Natural killer cell treated with Interleukin-12 subunit alpha and Interleukin-12 subunit beta and Interleukin-15 and Interleukin-18, amount 100 ng/mL, for 72 hours (primary cell): Measurements from ENCODE around the gene THOC2. TPM values are rescaled to one million over a fixed set of nuclear protein-coding genes. Genes with fewer than 3 reads are reported as not detected.
A peak's percentile ranks its signal among the peaks of the same experiment; 100 is the strongest.
"Not testable (repeated sequence)": the region's sequence is repeated elsewhere in the genome, so short reads cannot be mapped to it uniquely, and the experiment has no call there.

Experiments
- ATAC-seq, 2 donors: fragments of 150-1000 bp; cut with Tn5 transposase in 1 of 2; sonication (Bioruptor Pico), chemical (Tn5 transposase) in 1 of 2; 2 replicates each; pipeline ENCODE4 v1.10.0; 2021
- DNase-seq: peaks from one replicate; pipeline ENCODE4 v3.0.0; 2022; ENCODE audit warnings: low spot score
- H3K27ac Mint-ChIP-seq, 2 donors: 1 replicate in 1 of 2; 2 replicates in 1 of 2; pipeline ENCODE4 v1.8.0; 2022; ENCODE audit warnings: mixed read lengths in 2 of 2, mild to moderate bottlenecking in 1 of 2, moderate library complexity in 1 of 2
- H3K27me3 Mint-ChIP-seq, 2 donors: 1 replicate in 1 of 2; 2 replicates in 1 of 2; pipeline ENCODE4 v1.8.0; 2022; ENCODE audit warnings: mixed read lengths in 2 of 2
- H3K36me3 Mint-ChIP-seq: one replicate; pipeline ENCODE4 v1.8.0; 2022; ENCODE audit warnings: mixed read lengths
- H3K4me1 Mint-ChIP-seq, 2 donors: 1 replicate in 1 of 2; 2 replicates in 1 of 2; pipeline ENCODE4 v1.8.0; 2022; ENCODE audit warnings: low read depth in 2 of 2, mixed read lengths in 2 of 2, mild to moderate bottlenecking in 1 of 2
- H3K4me3 Mint-ChIP-seq: one replicate; pipeline ENCODE4 v1.8.0; 2022; ENCODE audit warnings: mixed read lengths
- H3K9me3 Mint-ChIP-seq: 2 replicates; pipeline ENCODE4 v1.8.0; 2022; ENCODE audit warnings: mixed read lengths
- total RNA-seq, 2 donors: library from RNA; stranded (reverse); gene quantifications; one replicate each; pipeline ENCODE4 v1.2.3, GENCODE V29; 2022

Gene THOC2
- total RNA-seq, 2 donors from 2014 or later = 96.5 to 98.2 TPM

DNA sequence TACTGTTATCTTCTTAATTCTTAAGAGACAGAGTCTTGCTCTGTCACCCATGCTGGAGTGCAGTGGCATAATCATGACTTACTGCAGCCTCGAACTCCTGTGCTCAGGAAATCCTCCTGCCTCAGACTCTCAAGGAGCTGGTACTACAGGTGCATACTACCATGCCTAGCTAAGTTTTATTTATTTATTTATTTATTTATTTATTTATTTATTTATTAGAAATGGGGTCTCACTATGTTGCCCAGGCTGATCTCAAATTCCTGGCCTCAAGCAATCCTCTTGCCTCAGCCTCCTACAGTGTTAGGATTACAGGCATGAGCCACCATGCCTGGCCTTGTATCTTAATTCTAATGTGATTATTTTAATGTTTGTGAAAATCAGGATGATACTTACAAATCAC, 125.6 kb downstream of the THOC2 start:
- DNase-seq (no peak), ATAC-seq (no peak)
- H3K27ac Mint-ChIP-seq = no peak overlapping the region
- no peaks in the 10 kb centered on the region for H3K9me3 Mint-ChIP-seq
- no peak overlapping the region for H3K4me3 Mint-ChIP-seq
- peaks cover 20% of the 10 kb centered on the region for H3K36me3 Mint-ChIP-seq
- H3K4me1 Mint-ChIP-seq = no peaks in the 10 kb centered on the region
- no peaks in the 10 kb centered on the region for H3K27me3 Mint-ChIP-seq

DNA sequence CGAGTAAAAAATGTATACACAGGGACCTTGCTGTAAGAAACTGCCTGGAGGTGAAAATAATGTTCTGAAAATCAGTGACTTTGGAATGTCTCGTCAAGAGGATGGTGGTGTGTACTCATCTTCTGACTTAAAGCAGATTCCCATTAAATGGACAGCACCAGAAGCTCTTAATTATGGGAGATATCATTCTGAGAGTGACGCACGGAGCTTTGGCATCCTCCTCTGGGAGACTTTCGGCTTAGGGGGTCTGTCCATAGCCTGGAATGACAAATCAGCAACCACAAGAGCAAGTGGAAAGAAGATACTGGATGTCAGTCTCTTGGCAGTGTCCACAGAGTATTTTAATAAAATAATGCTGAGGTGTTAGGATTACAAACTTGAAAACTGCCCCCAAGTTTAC, 129.4 kb downstream of the THOC2 start:
- H3K4me3 Mint-ChIP-seq = no peak overlapping the region
- ATAC-seq (no peak), DNase-seq (no peak)
- no peaks in the 10 kb centered on the region for H3K4me1 Mint-ChIP-seq
- H3K9me3 Mint-ChIP-seq = no peaks in the 10 kb centered on the region
- H3K27ac Mint-ChIP-seq = no peak overlapping the region
- H3K36me3 Mint-ChIP-seq = peaks cover 15% of the 10 kb centered on the region
- no peaks in the 10 kb centered on the region for H3K27me3 Mint-ChIP-seq

DNA sequence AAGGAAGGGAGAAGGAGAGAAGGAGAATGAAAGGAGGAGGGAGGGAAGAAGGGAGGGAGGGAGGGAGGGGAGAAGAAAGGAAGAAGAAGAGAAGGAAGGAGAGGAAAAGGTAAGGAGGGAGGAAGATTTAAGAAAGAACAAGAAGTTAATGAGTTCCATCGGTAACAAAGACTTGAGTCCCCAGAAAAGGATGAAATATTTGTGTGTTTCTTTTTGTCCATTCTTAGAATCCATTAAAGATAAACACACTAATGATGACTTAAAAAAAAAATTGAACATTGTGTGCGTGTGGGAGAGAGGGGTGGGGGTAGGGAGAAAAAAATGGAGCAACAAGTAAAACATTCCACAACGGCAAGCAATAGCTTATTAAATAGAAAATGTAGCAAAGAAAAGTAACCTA, 131.4 kb downstream of the THOC2 start:
- ATAC-seq (no peak), DNase-seq (no peak)
- Mint-ChIP-seq H3K27me3 (peaks cover 0 to 3% of the 10 kb centered on the region in 2 donors), H3K4me3 (no peak overlapping the region), H3K9me3 (no peaks in the 10 kb centered on the region), H3K4me1 (no peaks in the 10 kb centered on the region), H3K36me3 (peaks cover 11% of the 10 kb centered on the region), H3K27ac (no peak overlapping the region)

DNA sequence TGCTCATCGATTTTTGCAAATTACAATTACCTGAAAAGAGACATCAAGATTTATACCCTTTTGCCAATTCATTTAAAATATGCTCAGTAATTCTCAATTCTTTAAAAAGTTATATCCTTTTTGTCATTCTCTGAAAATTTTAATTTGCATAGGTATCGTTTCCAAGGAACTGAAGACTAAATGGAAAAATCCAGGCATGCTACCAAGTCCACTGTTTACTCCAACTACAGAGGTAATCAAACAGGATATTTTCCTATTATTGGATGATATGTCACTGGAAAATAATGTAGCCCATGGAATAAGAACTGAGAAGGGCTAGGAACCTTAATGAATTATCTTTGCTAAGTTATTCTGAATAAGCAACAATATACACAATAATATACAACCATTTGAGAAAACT, 132.7 kb downstream of the THOC2 start:
- Mint-ChIP-seq H3K27ac (no peak overlapping the region), H3K9me3 (no peaks in the 10 kb centered on the region), H3K27me3 (peaks cover 0 to 3% of the 10 kb centered on the region in 2 donors), H3K36me3 (peaks cover 5% of the 10 kb centered on the region), H3K4me3 (no peak overlapping the region), H3K4me1 (no peaks in the 10 kb centered on the region)
- ATAC-seq (no peak), DNase-seq (no peak)

DNA sequence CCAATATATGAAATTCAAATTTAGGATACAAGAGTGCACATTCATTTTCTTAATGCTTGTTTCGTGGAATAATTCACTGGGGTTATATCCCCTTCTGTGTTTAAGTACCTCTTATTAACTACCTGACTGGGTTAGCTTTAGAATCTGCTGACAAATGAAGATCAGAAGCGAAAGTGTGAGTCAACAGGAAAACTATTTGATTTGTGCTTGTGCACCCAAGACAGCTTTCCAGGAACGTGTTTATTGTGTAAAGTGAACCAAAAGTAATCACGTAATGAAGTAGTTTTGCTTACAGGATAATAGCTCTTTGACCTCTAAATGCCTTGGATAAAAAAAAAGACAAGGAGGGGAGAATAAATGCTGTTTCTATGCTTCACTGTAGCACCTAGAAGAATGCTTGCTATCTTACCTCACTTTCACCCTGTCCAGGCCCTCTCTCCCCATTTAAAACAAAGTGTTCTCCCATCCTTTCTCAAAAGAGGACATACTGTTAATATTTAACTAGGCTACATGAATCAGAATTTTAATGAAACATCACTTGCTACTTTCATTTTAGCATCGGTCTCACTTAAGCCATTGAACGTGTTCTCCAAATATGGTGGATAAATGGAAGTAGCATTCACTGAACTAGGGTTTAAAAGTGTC, 141.9 kb downstream of the THOC2 start:
- no peak for ATAC-seq
- H3K4me3 Mint-ChIP-seq = no peak overlapping the region
- H3K36me3 Mint-ChIP-seq = no peaks in the 10 kb centered on the region
- H3K27me3 Mint-ChIP-seq = no peaks in the 10 kb centered on the region
- H3K4me1 Mint-ChIP-seq = peaks cover 0 to 11% of the 10 kb centered on the region in 2 donors
- DNase-seq = no peak
- no peaks in the 10 kb centered on the region for H3K9me3 Mint-ChIP-seq
- no peak overlapping the region for H3K27ac Mint-ChIP-seq

DNA sequence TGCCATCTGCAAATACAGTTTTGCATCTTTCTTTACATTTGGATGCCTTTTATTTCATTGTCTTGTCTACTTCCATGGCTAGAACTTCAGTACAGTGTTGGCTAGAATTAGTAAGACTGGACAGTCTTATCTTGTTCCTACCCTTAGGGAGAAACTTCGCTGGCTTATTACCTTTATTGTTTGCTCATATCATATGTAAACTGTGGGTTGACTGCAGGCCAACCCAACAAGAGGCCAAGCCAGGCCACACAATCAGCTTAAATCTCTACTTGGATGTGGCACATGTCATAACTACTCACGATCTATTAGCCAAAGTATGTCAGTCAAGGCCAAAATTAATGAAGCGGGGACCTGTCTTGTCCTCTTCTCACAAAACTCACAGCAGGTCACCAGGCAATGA, 144.1 kb downstream of the THOC2 start:
- Mint-ChIP-seq H3K27me3 (no peaks in the 10 kb centered on the region), H3K4me1 (peaks cover 0 to 11% of the 10 kb centered on the region in 2 donors), H3K27ac (no peak overlapping the region), H3K4me3 (no peak overlapping the region), H3K36me3 (no peaks in the 10 kb centered on the region), H3K9me3 (no peaks in the 10 kb centered on the region)
- ATAC-seq (no peak), DNase-seq (no peak)

DNA sequence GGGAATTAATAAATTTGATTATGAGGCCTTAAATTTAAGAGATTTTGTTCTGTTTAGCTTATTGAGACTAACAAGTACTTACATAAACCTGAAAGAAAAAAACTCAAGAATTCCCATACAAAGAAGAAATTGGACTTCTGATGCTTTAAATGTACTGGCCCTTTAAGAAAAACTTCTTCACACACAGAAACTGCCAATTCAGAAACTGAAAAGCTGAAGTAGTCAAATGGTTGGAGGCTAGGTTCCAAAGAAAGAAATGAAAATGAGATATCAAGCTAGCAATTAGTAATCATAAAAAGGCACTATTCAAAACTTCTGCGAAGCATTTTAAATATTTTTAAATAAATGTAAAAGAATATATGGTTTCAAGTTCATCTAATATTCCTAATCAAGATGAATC, 151.3 kb downstream of the THOC2 start:
- H3K9me3 Mint-ChIP-seq = peaks cover 2% of the 10 kb centered on the region
- no peak overlapping the region for H3K27ac Mint-ChIP-seq
- ATAC-seq = no peak
- H3K4me1 Mint-ChIP-seq = no peaks in the 10 kb centered on the region
- no peak for DNase-seq
- H3K36me3 Mint-ChIP-seq = peaks cover 3% of the 10 kb centered on the region
- H3K4me3 Mint-ChIP-seq = no peak overlapping the region
- peaks cover 4 to 13% of the 10 kb centered on the region in 2 donors for H3K27me3 Mint-ChIP-seq

DNA sequence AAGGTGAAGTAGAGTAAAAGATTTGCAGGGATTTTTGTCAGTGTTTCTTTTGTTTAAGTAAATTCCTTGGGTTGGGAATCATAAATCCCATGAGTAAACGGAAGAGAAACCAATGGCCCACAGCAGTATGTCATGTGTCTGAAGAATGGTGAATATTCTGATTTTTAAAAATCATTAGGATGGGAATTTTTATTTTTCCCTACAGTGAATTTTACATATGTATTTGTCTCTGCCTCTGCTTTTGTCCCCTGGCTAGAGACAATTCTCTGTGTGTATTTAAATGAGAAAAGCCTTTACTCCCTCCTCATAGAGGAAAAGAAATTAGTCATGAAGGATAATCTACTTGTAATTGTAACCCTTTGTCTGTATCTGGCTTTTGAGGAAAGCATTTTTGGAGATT, 152.1 kb downstream of the THOC2 start:
- peaks cover 4 to 16% of the 10 kb centered on the region in 2 donors for H3K27me3 Mint-ChIP-seq
- no peak overlapping the region for H3K27ac Mint-ChIP-seq
- ATAC-seq (no peak), DNase-seq (no peak)
- peaks cover 5% of the 10 kb centered on the region for H3K9me3 Mint-ChIP-seq
- no peaks in the 10 kb centered on the region for H3K4me1 Mint-ChIP-seq
- H3K36me3 Mint-ChIP-seq = peaks cover 5% of the 10 kb centered on the region
- H3K4me3 Mint-ChIP-seq = no peak overlapping the region

DNA sequence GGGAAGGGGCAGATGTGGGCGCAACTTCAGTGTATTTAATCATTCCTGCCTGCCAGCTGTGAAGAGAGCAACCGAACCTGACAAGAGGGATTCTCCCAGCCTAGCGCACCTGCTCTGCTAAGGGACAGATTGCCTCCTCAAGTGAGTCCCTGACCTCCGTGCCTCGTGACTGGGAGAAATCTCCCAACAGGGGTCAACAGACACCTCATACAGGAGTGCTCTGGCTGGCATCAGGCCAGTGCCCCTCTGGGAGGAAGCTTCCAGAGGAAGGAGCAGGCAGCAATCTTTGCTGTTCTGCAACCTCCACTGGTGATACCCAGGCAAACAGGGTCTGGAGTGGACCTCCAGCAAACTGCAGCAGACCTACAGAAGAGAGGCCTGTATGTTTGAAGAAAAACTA, 158.8 kb downstream of the THOC2 start:
- H3K4me3 Mint-ChIP-seq, H3K27ac Mint-ChIP-seq, DNase-seq, H3K4me1 Mint-ChIP-seq, ATAC-seq: not testable (repeated sequence)
- Mint-ChIP-seq H3K36me3 (peaks cover 22% of the 10 kb centered on the region), H3K27me3 (peaks cover 23% of the 10 kb centered on the region in 2 donors), H3K9me3 (peaks cover 11% of the 10 kb centered on the region)

DNA sequence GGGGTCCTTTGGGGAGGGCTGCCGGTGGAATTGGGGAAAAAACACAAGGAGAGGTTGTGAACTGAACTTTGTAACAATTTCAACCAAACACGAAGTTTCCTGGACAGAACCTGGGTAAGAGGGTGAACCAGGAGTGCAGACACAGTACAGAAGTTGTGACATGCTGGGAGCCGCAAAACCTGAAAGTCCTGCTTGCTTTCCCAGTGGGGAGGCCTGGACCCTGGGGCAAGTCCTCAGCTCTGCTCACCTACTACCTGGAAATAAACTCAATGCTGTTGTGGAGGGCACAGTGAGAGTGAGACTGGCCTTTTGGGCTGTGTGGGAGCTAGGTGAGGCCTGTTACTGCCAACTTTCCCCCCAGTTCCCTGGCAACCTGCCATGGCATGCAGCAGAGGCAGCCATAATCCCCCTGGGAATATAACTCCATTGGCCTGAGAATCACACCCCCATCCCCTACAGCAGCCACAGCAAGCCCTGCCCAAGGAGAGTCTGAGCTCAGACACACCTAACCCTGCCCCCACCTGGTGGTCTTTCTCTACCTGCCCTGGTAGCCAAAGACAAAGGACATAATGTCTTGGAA, 162.8 kb downstream of the THOC2 start:
- ATAC-seq (peak in 1 of 2 donors; percentile 20), DNase-seq (no peak)
- H3K27ac Mint-ChIP-seq = no peak overlapping the region
- peaks cover 3% of the 10 kb centered on the region for H3K9me3 Mint-ChIP-seq
- peaks cover 7 to 26% of the 10 kb centered on the region in 2 donors for H3K27me3 Mint-ChIP-seq
- no peaks in the 10 kb centered on the region for H3K4me1 Mint-ChIP-seq
- no peak overlapping the region for H3K4me3 Mint-ChIP-seq
- H3K36me3 Mint-ChIP-seq = peaks cover 11% of the 10 kb centered on the region

DNA sequence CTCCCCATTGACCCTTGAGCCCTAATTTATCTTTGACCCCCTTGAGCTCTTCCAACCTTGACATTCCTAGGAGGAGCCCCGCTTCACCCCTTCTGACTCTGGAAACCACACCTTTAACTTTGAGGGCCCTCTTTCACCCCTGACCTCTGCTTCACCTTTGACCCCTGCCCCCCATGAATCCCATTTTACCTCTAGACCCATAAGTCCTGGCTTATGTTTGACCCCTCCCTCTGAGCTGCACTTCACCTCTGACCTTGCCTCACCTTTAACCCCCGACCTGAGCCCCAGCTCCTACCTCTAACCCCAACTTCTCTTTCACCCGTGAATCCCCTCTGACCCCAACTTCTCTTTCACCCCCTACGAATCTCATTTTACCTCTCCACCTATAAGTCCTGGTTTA, 169.7 kb downstream of the THOC2 start:
- DNase-seq (no peak), ATAC-seq (no peak)
- no peaks in the 10 kb centered on the region for H3K36me3 Mint-ChIP-seq
- H3K4me3 Mint-ChIP-seq = no peak overlapping the region
- no peaks in the 10 kb centered on the region for H3K9me3 Mint-ChIP-seq
- H3K4me1 Mint-ChIP-seq = no peaks in the 10 kb centered on the region
- peaks cover 0 to 16% of the 10 kb centered on the region in 2 donors for H3K27me3 Mint-ChIP-seq
- no peak overlapping the region for H3K27ac Mint-ChIP-seq

DNA sequence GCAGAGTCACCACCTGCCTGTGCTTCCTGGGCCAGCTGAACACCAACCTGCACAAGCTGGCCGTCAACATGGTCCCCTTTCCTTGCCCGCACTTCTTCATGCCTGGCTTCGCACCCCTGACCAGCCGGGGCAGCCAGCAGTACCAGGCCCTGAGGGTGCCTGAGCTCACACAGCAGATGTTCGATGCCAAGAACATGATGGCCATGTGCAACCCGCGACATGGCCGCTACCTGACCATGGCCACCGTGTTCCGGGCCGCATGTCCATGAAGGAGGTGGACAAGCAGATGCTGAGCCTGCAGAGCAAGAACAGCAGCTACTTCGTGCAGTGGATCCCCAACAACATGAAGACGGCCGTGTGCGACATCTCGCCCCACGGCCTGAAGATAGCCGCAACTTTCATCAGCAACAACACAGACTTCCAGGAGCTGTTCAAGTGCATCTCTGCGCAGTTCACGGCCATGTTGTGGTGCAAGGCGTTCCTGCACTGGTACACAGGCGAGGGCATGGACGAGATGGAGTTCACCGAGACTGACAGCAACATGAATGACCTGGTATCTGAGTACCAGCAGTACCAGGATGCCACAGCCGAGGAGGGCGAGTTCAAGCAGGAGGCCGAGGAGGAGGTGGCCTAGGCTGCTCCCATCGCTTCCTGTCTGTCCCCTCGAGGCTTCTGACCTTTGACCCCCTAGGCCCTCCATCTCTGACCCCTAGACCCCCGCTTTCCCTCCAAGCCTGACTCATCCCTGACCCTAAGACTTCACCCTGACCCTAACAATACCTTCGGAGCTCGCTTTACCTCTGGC, 170.3 kb downstream of the THOC2 start:
- Mint-ChIP-seq H3K4me1 (no peaks in the 10 kb centered on the region), H3K4me3 (no peak overlapping the region), H3K27me3 (peaks cover 0 to 16% of the 10 kb centered on the region in 2 donors), H3K36me3 (no peaks in the 10 kb centered on the region), H3K27ac (no peak overlapping the region), H3K9me3 (no peaks in the 10 kb centered on the region)
- ATAC-seq (peak in 1 of 2 donors; percentile 40), DNase-seq (no peak)

DNA sequence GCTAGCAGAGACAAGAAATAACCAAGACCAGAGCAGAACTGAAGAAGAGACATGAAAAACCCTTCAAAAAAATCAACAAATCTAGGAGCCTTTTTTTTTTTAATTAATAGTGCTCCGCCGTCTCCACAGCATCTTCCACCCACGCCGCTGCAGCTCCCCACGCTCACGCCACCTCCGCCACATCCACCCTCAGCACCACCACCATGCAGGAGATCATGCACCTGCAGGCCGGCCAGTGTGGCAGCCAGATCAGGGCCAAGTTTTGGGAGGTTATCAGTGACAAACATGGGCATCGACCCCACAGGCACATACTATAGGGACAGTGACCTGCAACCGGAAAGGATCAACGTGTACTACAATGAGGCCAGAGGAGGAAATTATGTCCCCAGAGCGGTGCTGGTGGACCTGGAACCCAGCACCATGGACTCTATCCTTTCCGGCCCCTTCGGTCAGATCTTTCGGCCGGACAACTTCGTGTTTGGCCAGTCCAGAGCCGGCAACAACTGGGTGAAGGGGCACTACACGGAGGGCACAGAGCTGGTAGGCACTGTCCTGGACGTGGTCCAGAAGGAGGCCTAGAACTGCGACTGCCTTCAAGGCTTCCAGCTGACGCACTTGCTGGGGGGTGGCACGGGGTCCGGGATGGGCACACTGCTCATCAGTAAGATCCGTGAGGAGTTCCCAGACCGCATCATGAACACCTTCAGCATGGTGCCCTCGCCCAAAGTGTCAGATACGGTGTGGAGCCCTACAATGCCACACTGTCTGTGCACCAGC, 171.2 kb downstream of the THOC2 start:
- H3K4me1 Mint-ChIP-seq = no peaks in the 10 kb centered on the region
- ATAC-seq = peak in 1 of 2 donors; percentile 40
- H3K27me3 Mint-ChIP-seq = peaks cover 0 to 16% of the 10 kb centered on the region in 2 donors
- no peak overlapping the region for H3K27ac Mint-ChIP-seq
- no peak for DNase-seq
- H3K4me3 Mint-ChIP-seq = no peak overlapping the region
- H3K36me3 Mint-ChIP-seq = no peaks in the 10 kb centered on the region
- H3K9me3 Mint-ChIP-seq = no peaks in the 10 kb centered on the region
